Spinal cord (tissue), 10 donors: ENCODE data around the gene PBX2. TPM values are rescaled to one million over a fixed set of nuclear protein-coding genes. Genes with fewer than 3 reads are reported as not detected.

Experiments used
- DNase-seq, 6 donors: peaks; one replicate each; pipeline versions ENCODE4 v3.0.0 to v3.0.0-alpha.2; 2013 to 2015; ENCODE audit warnings: low spot score in 6 of 6, low read depth in 4 of 6
- H3K27ac ChIP-seq: one replicate; pipeline ENCODE4 v1.5.1; 2013; ENCODE audit warnings: low read depth, low read length, control low read depth
- H3K27me3 ChIP-seq: one replicate; pipeline ENCODE4 v1.6.1; 2013; ENCODE audit warnings: low read length; ENCODE audit not compliant: control insufficient read depth, insufficient read depth
- H3K36me3 ChIP-seq: one replicate; pipeline ENCODE4 v1.6.1; 2013; ENCODE audit warnings: low read length; ENCODE audit not compliant: control insufficient read depth, insufficient read depth
- H3K4me1 ChIP-seq: one replicate; pipeline ENCODE4 v1.6.1; 2013; ENCODE audit warnings: low read length; ENCODE audit not compliant: control insufficient read depth, insufficient read depth
- H3K4me3 ChIP-seq: one replicate; pipeline ENCODE4 v1.5.1; 2013; ENCODE audit warnings: low read depth, low read length, control low read depth
- H3K9me3 ChIP-seq: one replicate; pipeline ENCODE4 v1.6.1; 2013; ENCODE audit warnings: low read length; ENCODE audit not compliant: control insufficient read depth, insufficient read depth
- WGBS: methylation state at CpG from one replicate; pipeline ENCODE4 v1.1.5; 2013; ENCODE audit warnings: missing lambda C conversion rate; ENCODE audit not compliant: insufficient coverage; 5-methylcytosine and 5-hydroxymethylcytosine counted together
- polyA plus RNA-seq, 2 donors: library from polyadenylated mRNA; unstranded; fragments of 120-200 nt; gene quantifications; one replicate each; pipeline ENCODE4 v1.2.1, GENCODE V29; 2013; ENCODE audit not compliant: insufficient read length in 2 of 2
- total RNA-seq, 2 donors: library from RNA; depleted of rRNA in 1 of 2; stranded (reverse); fragments of 120-200 nt in 1 of 2; fragments of >200 nt in 1 of 2; gene quantifications; one replicate each; pipeline versions ENCODE4 v1.2.3 to v1.2.4, GENCODE V29; 2013 to 2014
- donor health status: healthy.

PBX2 gene
- total and polyA plus RNA-seq, 4 donors, result 32.6 to 94.3 (median 59.3) TPM

- Histone ChIP-seq H3K27me3 (no peaks in the 10 kb centered on the region), H3K36me3 (no peaks in the 10 kb centered on the region), H3K9me3 (no peaks in the 10 kb centered on the region), H3K27ac (no peak overlapping the region), H3K4me1 (peaks cover 12% of the 10 kb centered on the region), H3K4me3 (no peak overlapping the region)
- 94% methylated on average over 3 of the region's 3 CpGs for WGBS
- no peak for DNase-seq
These were observed 14.3 kb upstream of the PBX2 start for GRCh38 chr6:32204268-32204715.

GRCh38 chr6:32203426-32204267 lies 13.6 kb upstream of the PBX2 start:
- H3K4me1 ChIP-seq, result peaks cover 12% of the 10 kb centered on the region

GRCh38 chr6:32202186-32202585 lies 12.2 kb upstream of the PBX2 start:
- WGBS, result 84% methylated on average over 5 of the region's 9 CpGs
- no peaks in the 10 kb centered on the region for H3K27me3 ChIP-seq
- H3K27ac ChIP-seq, result no peak overlapping the region
- H3K4me3 ChIP-seq, result no peak overlapping the region
- peaks cover 18% of the 10 kb centered on the region for H3K4me1 ChIP-seq
- no peak for DNase-seq
- no peaks in the 10 kb centered on the region for H3K36me3 ChIP-seq
- H3K9me3 ChIP-seq, result no peaks in the 10 kb centered on the region

More at GRCh38 chr6:32203426-32204267, 13.6 kb upstream of the PBX2 start:
- no peak overlapping the region for H3K27ac ChIP-seq
- no peaks in the 10 kb centered on the region for H3K9me3 ChIP-seq
- H3K4me3 ChIP-seq, result no peak overlapping the region
- DNase-seq, result peak in 2 of 6 donors; percentile 64 to 72
- H3K36me3 ChIP-seq, result no peaks in the 10 kb centered on the region
- H3K27me3 ChIP-seq, result no peaks in the 10 kb centered on the region
- WGBS, result 62% methylated on average over 8 of the region's 9 CpGs

GRCh38 chr6:32200711-32201475 lies 10.9 kb upstream of the PBX2 start:
- H3K4me1 ChIP-seq, result peaks cover 31% of the 10 kb centered on the region
- no peak overlapping the region for H3K27ac ChIP-seq
- no peak overlapping the region for H3K4me3 ChIP-seq
- no peak for DNase-seq
- H3K27me3 ChIP-seq, result no peaks in the 10 kb centered on the region
- H3K9me3 ChIP-seq, result no peaks in the 10 kb centered on the region
- 83% methylated on average over 12 of the region's 13 CpGs for WGBS
- no peaks in the 10 kb centered on the region for H3K36me3 ChIP-seq

- Histone ChIP-seq H3K4me3 (no peak overlapping the region), H3K27ac (no peak overlapping the region), H3K36me3 (no peaks in the 10 kb centered on the region), H3K4me1 (peaks cover 40% of the 10 kb centered on the region), H3K9me3 (no peaks in the 10 kb centered on the region), H3K27me3 (no peaks in the 10 kb centered on the region)
- no peak for DNase-seq
- 89% methylated on average over 17 of the region's 17 CpGs for WGBS
These were observed 8.9 kb upstream of the PBX2 start for GRCh38 chr6:32198866-32199265.

- Histone ChIP-seq H3K4me3 (no peak overlapping the region), H3K36me3 (no peaks in the 10 kb centered on the region), H3K27ac (no peak overlapping the region), H3K4me1 (peaks cover 35% of the 10 kb centered on the region), H3K9me3 (no peaks in the 10 kb centered on the region), H3K27me3 (no peaks in the 10 kb centered on the region)
- no peak for DNase-seq
- 71% methylated on average over 1 of the region's 3 CpGs for WGBS
These were observed 8.3 kb upstream of the PBX2 start for GRCh38 chr6:32198345-32198696.

GRCh38 chr6:32196682-32197616 lies 6.9 kb upstream of the PBX2 start:
- H3K36me3 ChIP-seq, result no peaks in the 10 kb centered on the region
- WGBS, result 5% methylated on average over 23 of the region's 28 CpGs
- DNase-seq, result peak in 2 of 6 donors; percentile 65 to 73

GRCh38 chr6:32195902-32196681 lies 6.1 kb upstream of the PBX2 start:
- Histone ChIP-seq H3K4me3 (peak overlapping the region; percentile 88), H3K4me1 (peaks cover 44% of the 10 kb centered on the region), H3K9me3 (no peaks in the 10 kb centered on the region), H3K27ac (peak overlapping the region; percentile 100), H3K27me3 (no peaks in the 10 kb centered on the region), H3K36me3 (no peaks in the 10 kb centered on the region)
- WGBS, result under 1% methylated on average over 51 of the region's 58 CpGs
- peak; percentile 78 to 97 (median 88) for DNase-seq

More at GRCh38 chr6:32196682-32197616, 6.9 kb upstream of the PBX2 start:
- Histone ChIP-seq H3K27ac (peak overlapping the region; percentile 100), H3K4me1 (peaks cover 36% of the 10 kb centered on the region), H3K9me3 (no peaks in the 10 kb centered on the region), H3K4me3 (peak overlapping the region; percentile 88), H3K27me3 (no peaks in the 10 kb centered on the region)

- Histone ChIP-seq H3K27ac (peak overlapping the region; percentile 100), H3K27me3 (no peaks in the 10 kb centered on the region), H3K36me3 (no peaks in the 10 kb centered on the region), H3K4me1 (peaks cover 50% of the 10 kb centered on the region), H3K9me3 (no peaks in the 10 kb centered on the region), H3K4me3 (peak overlapping the region; percentile 88)
- DNase-seq, result peak; percentile 95 to 100 (median 100)
- 0% methylated on average over 25 of the region's 25 CpGs for WGBS
These were observed 5.6 kb upstream of the PBX2 start for GRCh38 chr6:32195652-32195901.
